HG03103 (cell line): ENCODE results near the gene STAP1.

ENCODE experiments used
- ATAC-seq: cut with Tn5 transposase; IDR thresholded peaks from one replicate; pipeline ENCODE4 v1.9.1; 2021; ENCODE audit warnings: low read depth; ENCODE audit not compliant: unreplicated experiment

The STAP1 gene

DNA sequence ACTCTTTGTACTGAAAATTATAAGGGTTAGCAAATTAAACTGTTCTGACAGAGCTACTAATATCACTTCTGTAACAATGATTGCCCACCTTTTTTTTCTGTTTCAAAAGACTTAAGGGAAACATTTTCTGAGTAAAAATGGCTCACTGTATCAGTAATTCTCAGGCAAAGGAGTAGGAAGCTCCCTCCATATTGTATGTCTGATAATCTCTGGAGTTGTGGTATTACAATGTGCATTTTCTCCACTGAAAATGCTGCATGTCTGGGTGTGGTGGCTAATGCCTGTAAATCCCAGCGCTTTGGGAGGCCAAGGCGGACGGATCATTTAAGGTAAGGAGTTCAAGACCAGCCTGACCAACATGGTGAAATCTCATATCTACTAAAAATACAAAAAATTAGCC, 4.4 kb upstream of the STAP1 start:
- no peak for ATAC-seq

DNA sequence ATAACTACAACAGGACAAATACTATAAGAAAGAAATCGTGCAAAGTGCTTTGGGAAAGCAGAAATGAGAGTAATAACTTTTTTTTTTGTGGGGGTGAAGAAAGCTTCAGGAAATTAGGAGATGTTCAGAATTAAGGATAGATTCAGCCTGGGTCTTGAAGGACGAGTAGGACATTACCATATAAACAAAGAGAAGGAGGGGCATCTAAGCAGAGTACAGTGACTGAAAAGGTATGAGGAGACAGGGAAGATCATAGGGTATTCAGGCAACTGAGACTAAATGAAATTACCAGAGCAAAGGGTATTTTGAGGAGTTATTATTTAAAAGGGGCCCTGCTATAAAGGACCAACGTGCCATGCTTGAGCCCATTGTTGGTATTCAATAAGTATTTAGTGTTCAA, 3.1 kb upstream of the STAP1 start:
- ATAC-seq = no peak

DNA sequence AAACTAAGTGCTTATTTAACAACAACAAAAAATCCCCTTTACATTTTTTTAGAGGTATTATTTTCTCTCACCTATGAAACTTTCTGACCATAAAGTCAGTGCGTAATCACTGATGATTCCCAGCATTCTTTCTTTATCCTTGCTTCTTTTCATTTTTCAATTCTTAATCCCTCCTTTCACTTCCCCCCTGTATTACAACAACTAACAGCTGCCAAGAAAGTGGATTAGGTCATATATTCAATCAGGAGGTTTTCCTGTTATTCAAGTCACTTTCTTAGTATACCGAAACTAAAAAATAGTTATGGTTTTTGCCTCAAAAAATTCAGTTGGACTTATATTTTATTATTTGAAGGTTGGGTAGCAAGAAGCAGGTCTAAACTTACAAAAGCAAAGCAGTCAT, 2.1 kb upstream of the STAP1 start:
- no peak for ATAC-seq

DNA sequence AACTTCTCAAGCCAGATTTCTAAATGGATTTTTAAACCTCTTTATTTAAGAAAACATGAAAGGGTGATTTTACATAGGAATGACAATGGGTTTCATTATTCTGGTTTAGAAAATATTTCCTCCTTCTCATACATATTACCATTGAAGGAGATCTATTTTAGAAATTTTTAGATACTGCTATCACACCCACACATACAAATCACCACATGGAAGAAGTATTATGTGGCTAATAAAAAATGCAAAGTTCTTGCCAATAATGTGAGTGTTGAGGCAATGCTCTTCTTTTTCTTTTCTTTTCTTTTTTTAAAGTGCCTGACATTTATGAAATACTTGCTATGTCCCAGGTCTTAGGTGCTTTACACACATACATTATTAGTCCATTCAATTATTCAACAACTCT, 6.8 kb downstream of the STAP1 start:
- no peak for ATAC-seq

DNA sequence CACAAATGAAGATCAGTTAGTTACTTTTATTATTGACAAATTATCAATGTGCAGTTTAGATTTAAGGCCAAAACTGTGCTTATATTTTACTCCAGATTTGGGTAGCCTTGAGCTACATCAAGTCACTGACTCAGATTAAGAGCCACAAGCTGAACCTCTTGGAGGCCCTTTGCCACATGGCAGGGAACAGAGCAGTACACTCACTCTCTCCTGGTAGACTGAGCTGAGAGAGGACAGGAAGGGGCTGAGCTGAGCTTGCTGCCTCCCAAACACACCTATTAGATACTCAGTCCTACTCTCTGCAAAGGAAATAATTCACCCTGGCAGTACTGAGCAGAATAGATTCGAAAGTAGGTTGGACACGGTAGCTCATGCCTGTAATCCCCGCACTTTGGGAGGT, 7.8 kb downstream of the STAP1 start:
- no peak for ATAC-seq

DNA sequence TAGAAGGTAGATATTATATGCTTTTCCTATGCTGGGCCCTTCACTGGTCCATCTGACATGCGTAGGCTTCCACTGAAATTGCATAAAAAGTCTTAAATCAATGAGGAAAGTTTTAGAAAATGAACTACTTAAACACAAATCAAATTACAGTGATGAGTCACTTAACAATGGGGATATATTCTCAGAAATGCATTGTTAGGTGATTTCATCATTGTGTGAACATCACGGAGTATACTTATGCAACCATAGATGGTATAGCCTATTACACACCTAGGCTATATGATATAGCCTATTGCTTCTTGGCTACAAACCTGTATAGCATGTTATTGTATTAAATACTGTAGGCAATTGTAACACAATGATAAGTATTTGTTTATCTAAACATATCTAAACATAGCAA, 10.3 kb downstream of the STAP1 start:
- no peak for ATAC-seq

DNA sequence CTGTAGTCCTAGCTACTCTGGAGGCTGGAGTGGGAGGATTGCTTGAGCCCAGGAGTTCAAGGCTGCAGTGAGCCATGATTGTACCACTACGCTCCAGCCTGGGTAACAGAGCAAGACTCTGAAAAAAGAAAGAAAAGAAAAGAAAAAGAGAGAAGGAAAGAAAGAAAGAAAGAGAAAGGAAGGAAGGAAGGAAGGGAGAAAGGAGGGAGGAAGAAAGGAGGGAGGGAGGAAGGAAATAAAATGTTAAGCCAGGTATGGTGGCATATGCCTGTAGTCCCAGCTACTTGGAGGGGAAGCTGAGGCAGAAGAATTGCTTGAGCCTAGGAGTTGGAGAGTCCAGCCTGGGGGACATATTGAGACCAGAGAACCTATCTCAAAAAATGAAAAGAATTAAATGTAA, 12.0 kb downstream of the STAP1 start:
- ATAC-seq = no peak

DNA sequence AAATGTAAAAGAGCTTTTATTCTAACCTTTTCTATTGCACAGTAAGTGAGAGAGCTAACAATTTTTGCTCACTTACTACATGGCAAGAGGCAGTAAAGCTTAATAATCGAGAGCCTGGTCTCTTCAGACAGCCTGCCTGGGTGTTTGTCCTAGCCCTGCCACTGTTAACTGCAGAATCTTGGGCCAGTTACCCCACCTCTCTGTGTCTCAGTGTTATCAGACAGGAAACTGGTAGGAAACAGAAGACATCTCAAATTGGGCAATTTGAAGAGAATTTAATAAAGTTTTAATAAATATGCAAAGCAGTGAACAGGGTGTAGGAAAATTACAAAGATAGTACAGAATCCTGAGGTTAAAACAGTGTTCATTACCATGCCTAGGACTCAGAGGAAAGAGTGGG, 13.4 kb downstream of the STAP1 start:
- no peak for ATAC-seq

DNA sequence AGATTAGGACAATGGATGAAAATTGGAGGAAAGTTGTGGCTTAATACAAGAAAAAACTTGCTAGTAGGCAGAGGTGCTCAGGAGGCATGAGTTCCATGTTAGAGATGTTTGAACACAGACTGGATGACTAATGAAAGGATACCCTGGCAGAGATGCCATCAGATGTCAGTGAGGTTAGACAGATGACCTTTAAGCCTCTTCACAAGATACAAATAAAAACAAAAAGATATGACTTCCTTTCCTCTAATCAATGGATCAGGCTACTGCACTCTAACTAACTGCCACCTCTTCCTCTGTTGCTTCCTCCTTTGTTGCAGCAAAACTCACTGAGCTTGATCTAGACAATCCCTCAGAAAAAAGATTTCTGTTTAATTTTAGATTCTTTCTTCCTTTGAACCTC, 14.7 kb downstream of the STAP1 start:
- ATAC-seq = no peak

DNA sequence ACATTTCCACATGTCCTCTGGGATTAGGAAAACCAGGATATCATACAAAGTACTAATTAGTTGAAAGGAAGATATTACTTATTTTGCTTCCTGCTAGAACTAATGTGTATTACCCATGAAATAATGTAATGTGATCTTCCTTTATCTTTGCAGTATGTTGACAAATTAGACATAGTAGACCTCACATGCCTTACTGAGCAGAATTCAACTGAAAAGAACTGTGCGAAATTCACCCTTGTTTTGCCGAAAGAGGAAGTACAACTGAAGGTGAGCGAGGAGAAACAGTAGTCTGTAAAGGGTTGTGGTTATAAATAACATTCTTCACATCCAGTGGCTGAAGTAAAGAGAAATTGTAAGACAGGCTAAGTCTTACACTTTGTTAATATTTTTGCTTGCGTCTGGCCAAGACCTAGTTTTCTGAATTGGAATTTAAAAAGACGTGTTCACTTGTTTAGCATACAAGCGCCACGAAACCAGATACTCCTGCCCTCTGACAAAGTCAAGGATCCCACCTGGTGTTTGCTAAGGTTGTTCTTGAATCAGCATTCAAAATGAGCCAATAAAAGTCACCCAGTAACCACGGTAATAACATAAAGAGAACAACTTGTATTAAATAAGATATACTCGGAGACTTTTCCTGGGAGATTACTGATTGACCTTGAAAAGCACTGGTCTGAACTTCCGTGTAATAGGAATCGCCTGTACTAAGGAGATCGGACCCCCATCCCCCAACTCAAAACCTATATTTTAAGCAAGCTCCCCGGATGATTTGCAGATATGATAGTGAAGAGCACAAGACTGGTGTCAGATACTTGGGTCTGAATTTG, 16.9 kb downstream of the STAP1 start:
- ATAC-seq = peak; percentile 87

DNA sequence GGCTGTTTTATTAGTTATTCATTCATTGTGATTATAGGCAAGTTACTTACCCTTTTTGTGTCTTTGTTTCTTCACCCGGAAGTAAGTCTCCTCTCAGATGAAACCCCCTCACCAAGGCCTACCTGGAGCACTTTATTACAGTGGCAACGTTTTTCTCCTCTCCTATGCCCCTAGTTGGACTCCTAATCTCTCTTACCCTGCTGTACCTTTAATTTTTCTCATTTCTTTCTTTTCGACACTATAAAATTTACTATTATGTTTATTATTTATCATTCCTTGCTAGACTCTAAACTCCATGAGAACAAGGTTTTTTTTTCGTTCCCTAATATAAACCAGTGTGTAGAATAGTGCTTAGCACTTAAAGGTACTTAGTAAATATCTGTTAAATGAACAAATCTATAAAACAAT, 17.5 kb downstream of the STAP1 start:
- ATAC-seq = no peak

DNA sequence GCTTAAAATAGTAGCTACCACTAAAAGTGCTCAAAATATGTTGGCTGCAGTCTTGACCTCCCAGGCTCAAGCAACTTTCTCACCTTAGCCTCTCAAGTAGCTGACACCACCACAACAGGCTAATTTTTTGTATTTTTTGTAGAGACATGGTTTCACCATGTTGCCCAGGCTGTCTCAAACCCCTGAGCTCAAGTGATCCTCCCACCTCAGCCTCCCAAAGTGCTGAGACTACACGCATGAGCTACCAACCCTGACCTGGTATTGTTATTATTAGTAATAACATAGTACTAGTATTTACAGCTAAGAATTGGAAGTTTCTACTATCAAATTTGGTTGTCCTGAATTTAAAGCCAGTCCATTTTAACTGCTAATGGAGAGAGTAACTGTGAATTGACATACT, 18.0 kb downstream of the STAP1 start:
- ATAC-seq = peak; percentile 41

DNA sequence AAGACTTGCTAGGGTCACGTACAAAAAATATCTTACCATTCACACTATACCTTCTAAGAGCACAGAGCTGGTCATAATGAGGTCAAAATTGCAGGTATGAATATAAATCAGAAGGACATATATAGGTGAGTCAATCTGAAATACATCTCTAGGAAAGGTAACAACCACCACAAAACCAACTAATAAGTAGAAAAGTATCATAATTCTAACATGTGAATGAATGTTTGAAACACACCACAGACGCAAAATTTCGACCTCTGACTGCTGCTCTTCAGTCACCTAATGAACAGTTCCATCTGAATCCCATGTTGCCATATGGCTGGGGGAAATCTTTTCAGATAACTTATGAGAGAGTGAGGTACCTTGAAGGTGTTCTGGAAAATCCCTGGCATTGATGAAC, 22.1 kb downstream of the STAP1 start:
- ATAC-seq = no peak

DNA sequence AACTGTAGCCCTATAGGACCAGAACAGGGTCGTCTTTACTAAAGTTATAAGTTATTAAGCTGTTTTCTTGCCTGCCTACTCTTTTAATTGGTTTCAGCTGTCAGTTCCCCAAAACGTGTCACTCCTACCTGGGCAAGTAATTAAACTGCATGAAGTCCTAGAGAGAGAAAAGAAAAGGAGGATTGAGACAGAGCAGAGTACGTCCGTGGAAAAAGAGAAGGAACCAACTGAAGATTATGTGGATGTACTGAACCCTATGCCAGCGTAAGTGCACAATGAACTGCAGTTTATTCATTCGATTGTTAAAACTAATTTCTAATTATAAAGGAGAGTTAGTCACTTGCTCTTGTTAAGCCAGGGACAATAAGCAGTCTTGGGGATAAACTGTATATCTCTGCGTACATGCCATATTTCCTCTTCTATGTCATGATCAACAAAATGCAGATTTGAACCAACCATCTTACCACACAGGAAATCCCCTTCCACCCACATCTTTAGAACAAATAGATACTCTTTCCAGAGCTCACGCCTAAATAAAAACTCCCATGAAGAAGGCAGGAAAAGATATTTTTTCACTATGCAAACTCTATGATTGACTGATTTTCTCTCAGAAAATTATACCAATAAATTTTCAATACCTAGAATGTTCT, 22.8 kb downstream of the STAP1 start:
- no peak for ATAC-seq

DNA sequence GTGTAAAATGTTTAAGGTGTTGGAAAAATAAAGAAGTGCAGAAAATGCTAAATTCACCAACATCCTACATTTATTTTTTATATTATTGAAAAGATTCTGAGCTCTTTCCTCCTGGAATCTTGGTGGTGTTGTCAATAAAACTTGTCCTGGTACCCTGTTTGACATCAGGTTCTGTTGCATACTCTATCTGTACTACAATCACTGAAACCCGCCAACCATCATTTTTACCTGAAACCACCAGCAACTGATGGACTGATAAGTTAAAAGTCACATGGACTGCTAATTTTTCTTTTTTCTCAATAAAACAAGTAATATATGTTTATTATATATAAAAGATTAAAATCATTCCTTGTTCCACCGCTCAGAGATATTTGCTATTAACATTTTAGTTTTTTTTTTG, 23.4 kb downstream of the STAP1 start:
- no peak for ATAC-seq

DNA sequence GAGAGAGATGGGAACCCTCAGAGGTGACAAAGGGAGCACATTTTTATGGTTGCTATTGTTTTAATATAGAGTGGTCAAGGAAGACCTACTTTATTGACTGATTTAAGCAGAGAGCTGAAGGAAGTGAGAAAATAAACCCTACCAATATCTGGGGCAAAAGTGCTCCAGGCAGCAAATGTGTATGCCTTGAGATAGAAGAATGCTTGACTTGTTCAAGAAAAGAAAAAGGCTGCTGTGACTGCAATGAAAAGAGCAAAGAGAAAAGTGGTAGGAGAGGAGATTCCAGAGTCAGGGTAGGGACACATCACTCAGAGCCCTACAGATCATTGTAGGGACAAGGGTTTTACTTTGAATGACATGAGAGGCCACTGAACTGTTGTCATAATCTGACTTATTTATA, 26.0 kb downstream of the STAP1 start:
- no peak for ATAC-seq

DNA sequence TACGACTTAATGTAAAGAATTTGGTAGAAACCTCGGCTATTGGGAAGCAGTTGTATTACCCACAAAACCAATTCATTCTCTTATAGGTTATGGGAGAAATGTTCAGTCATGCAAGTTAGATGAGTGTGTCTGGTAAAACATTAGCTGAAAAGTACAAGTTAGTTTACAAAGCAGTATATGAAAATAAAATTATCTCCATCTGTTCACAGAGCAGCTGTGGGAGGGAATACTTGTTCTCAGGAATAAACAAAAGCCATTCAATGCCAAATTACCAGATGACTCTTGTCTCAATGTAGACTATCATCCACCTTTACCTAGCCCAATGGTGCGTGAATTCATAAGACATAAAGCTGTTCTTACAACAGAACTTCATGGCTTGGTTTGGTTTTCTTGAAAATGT, 28.6 kb downstream of the STAP1 start:
- ATAC-seq = no peak

DNA sequence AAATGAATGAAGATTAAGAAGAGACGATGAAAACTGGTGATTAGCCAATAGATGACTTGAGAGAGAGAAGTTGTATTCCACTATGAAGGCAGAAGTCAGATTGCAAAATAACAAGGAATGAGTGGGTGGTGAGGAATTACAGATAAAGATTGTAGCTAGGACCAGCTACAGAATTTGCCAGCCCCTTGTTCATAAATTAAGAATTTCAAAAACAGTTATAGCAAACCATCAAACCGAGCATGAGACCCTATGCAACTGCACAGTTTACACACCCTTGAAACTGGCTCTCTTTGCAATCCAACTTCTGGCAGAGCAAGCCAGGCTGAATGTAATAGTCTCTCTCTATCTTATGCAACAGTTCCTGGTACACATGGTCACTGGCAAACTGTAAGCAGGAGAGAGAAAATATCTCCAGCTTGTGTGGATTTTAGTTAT, 35.2 kb downstream of the STAP1 start:
- ATAC-seq = no peak

DNA sequence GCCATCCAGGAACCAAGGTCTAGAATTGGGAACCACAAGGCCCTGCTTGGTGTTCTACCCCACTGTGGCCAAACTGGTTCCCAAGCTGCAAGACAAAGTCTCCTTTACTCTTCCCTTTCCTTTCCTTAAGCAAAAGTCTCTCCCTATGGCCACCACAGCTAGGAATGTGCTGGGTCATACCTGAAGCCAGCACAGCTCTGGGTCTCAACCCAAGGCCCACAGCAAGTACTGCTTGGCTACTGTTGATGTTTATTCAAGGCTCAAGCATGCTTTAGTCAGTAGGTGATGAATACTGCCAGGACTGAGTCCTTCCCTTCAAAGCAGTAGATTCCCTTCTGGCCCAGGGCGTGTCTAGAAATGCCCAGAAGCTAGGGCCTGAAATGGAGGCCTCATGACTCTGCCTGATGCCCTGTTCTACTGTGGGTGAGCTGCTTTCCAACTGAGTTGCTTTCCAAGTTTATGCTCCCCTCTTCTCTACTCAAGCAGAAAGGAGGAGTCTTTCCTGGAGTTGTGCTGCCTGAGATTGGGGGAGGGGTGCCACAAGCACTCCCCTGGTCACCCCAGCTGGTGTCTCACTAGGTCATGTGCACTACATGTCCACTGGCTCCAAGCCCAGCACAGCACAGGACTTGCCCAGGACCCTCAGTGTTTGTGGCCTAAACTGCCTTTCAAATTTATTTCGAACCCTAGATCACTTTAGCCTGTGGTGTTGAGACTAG, 44.9 kb downstream of the STAP1 start:
- ATAC-seq = no peak

DNA sequence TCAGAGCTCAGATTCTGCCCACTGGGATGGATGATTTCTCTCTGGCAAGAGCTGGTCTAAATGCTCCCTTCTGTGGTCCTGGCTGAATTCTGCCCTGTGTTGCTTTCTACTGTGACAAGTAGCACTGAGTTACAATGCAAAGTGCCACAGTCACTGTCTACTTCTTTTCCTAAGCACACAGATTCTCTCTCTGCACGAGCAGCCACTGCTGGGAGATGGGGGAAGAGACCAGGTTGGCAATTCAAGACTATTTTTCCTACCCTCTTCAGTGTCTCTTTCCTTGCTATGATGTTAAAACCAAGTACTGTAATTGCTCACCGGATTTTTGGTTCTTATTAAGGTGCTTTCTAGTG, 45.5 kb downstream of the STAP1 start:
- ATAC-seq = no peak

DNA sequence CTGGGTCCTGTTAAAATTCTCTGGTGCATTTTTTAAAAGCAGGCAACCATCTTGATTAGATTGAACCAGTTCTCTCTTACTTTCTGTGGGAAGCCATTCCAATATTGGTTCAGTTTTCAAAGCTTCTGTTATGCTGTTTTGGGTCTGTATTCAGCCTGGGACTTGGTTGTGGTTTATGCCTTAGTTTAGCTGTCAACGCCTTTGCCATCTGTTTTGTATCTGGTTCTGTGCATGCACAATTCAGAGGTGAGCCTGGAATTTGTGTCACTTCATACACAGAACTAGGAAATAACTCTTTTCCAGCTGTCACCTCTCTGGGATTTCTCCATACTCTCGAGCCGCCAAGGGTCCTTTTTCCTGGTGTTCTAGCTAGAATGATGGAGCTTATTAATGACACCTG, 46.2 kb downstream of the STAP1 start:
- ATAC-seq = no peak

DNA sequence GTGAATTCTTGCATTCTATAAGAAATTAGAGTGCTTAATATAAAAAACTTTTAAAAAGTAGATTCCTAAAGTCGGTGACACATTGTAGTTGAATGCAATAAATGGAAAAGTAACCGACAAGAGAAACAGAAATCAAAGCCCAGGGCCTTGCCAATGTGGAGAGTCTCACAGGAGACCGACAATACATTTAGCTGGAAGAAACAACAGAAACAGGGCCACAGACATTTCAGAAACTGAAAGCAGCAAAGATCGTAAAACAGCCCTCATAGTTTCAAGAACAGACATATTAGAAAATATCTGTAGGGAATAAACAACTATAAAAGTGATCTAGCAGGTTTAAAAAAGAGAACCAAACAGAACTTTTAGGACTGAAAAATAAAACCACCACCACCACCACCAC, 49.5 kb downstream of the STAP1 start:
- ATAC-seq = no peak
